ENCODE results near the gene CLDN3. TPM values are rescaled to one million over a fixed set of nuclear protein-coding genes. Genes with fewer than 3 reads are reported as not detected.

The CLDN3 gene
- total RNA-seq, 4 donors from 2014 or later: 4.6 to 19.4 (median 12.0) TPM

DNA sequence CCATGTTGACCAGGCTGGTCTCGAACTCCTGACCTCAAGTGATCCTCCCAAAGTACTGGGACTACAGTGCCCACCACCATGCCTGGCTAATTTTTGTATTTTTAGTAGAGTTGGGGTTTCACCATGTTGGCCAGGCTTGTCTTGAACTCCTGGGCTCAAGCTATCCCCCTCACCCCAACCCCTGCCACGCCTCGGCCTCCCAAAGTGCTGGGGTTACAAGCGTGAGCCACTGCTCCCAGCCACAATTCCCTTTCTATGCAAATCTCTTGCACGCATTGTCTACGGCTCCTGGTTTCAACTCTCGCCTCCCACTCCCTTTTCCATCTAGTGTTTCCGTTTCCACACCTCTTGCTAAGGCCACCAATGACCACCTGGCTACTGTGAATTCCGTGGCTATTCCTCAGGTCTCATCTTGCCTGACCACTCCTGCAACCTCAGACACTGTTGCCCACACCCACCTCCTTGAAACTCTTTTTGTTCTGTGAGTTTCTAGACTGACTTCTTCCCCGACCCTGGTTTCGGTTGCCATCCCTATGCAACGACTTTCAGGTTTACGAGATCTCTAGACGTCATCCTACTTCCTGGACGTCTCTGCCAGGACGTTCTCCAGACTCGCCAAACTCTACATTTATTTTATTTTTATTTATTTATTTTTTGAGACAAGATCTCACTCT, 3.4 kb downstream of the CLDN3 start:
- no peaks in the 10 kb centered on the region for H3K36me3 ChIP-seq
- no peaks in the 10 kb centered on the region for H3K9me3 ChIP-seq
- H3K27ac ChIP-seq: no peak overlapping the region
- no peak overlapping the region for H3K4me3 ChIP-seq
- WGBS: 77% methylated on average over 17 of the region's 17 CpGs
- H3K27me3 ChIP-seq: peaks cover 47% of the 10 kb centered on the region
- no peak for DNase-seq (ENCODE audit: low spot score in 2 of 2)
- H3K4me1 ChIP-seq: peaks cover 21% of the 10 kb centered on the region
- TF ChIP-seq EP300 (IDR thresholded peaks at IDR 0.05) (no peak), POLR2A (IDR thresholded peaks at IDR 0.05) (no peak), POLR2AphosphoS5 (IDR thresholded peaks at IDR 0.05) (no peak)
- TF ChIP-seq, protein P1, sequence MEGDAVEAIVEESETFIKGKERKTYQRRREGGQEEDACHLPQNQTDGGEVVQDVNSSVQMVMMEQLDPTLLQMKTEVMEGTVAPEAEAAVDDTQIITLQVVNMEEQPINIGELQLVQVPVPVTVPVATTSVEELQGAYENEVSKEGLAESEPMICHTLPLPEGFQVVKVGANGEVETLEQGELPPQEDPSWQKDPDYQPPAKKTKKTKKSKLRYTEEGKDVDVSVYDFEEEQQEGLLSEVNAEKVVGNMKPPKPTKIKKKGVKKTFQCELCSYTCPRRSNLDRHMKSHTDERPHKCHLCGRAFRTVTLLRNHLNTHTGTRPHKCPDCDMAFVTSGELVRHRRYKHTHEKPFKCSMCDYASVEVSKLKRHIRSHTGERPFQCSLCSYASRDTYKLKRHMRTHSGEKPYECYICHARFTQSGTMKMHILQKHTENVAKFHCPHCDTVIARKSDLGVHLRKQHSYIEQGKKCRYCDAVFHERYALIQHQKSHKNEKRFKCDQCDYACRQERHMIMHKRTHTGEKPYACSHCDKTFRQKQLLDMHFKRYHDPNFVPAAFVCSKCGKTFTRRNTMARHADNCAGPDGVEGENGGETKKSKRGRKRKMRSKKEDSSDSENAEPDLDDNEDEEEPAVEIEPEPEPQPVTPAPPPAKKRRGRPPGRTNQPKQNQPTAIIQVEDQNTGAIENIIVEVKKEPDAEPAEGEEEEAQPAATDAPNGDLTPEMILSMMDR (IDR thresholded peaks at IDR 0.05): no peak

DNA sequence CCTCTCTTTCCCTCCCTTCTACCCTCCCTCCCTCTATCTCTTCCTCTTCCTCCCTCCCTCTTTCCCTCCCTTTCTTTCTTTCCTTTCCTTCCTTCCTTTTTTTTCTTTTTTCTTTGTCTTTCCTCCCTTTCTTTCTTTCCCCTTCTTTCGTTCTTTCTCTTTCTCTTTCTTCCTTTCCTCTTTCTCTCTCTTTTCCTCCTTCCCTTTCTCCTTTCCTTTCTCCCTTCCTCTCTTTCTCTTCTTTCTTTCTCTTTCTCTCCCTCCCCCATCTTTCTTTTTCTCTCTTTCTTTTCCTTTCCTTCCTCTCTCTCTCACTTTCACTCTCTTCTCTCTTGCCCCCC, 7.4 kb downstream of the CLDN3 start:
- Histone ChIP-seq H3K9me3 (no peaks in the 10 kb centered on the region), H3K27ac (no peak overlapping the region), H3K4me3 (no peak overlapping the region), H3K4me1 (no peaks in the 10 kb centered on the region), H3K36me3 (no peaks in the 10 kb centered on the region), H3K27me3 (peaks cover 6% of the 10 kb centered on the region)
- no peak for DNase-seq (ENCODE audit: low spot score in 2 of 2)
- WGBS: 76% methylated on average over 1 of the region's 1 CpG
- TF ChIP-seq POLR2A (IDR thresholded peaks at IDR 0.05) (no peak), POLR2AphosphoS5 (IDR thresholded peaks at IDR 0.05) (no peak), EP300 (IDR thresholded peaks at IDR 0.05) (no peak)
- TF ChIP-seq, protein P1 (IDR thresholded peaks at IDR 0.05): no peak

DNA sequence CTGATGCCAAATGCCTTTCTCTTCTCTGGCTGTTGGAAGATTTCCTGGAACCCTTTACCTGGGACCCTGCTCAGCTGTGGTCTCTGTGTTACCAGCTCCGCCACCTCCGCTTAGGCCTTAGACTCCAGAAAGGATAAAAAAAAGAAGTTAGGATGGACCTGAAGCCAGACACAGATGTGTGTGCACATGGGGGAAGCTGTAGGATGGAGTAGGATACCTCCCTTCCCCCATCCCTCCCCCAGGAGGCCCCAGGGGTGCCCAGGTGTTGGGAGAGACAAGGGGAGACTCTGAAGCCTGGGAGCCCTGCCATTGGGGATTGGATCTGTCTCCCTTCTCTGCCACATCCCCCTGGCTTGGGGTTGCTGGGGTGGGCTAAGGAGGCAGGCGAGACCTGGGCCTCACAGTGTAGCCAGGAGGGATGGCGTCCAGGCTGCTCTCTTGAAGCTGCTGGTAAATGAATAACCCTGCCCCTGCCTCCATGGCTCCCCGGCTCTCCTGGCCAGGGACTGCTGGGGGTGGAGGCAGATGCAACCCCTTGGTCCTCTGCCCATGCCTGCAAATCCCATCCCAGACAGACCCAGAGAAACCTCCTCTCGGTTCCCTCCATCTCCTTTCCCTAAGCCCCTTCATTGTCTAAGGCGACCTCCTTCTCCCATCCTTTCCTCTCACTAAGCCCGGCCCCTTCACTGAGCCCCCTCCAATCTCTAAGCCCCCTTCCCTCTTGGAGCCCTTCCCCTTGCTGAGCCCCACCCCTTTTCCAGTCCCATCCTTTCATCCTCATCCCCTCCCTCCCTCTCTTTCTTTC, 8.0 kb downstream of the CLDN3 start:
- no peak for DNase-seq (ENCODE audit: low spot score in 2 of 2)
- no peak overlapping the region for H3K27ac ChIP-seq
- H3K27me3 ChIP-seq: peaks cover under 1% of the 10 kb centered on the region
- no peak overlapping the region for H3K4me3 ChIP-seq
- TF ChIP-seq POLR2AphosphoS5 (IDR thresholded peaks at IDR 0.05): no peak
- no peak for TF ChIP-seq EP300 (IDR thresholded peaks at IDR 0.05)
- TF ChIP-seq, protein P1 (IDR thresholded peaks at IDR 0.05): no peak
- WGBS: 64% methylated on average over 8 of the region's 8 CpGs
- H3K9me3 ChIP-seq: no peaks in the 10 kb centered on the region
- no peaks in the 10 kb centered on the region for H3K36me3 ChIP-seq
- H3K4me1 ChIP-seq: no peaks in the 10 kb centered on the region

DNA sequence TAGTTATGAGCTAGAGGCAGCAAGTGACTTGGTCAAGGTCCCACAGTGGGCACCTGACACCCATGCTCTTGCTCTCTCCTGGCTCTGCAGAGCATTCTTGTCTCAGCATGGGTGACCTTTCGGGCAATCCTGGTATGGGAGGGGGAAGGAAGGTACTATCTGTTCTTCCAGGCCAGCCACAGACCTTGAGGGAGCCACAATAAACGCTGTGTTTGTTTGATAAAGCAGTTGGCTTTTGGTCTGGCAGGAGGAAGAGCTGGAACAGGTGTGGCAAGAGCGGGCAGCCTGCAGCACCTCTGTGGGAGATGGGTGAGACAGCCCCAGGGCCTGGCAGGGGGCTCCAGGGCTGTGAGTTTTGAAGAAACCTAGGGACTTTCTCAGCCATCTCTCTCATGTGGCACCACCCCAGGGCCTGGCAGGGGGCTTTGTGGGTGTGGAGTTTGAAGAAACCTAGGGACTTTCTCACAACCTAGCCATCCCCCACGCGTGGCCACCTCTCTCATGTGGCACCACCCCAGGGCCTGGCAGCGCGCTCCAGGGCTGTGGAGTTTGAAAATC, 11.4 kb downstream of the CLDN3 start:
- Histone ChIP-seq H3K4me3 (no peak overlapping the region), H3K27ac (no peak overlapping the region), H3K9me3 (no peaks in the 10 kb centered on the region), H3K36me3 (no peaks in the 10 kb centered on the region), H3K27me3 (no peaks in the 10 kb centered on the region), H3K4me1 (no peaks in the 10 kb centered on the region)
- TF ChIP-seq POLR2AphosphoS5 (IDR thresholded peaks at IDR 0.05): no peak
- no peak for TF ChIP-seq POLR2A (IDR thresholded peaks at IDR 0.05)
- TF ChIP-seq, protein P1 (IDR thresholded peaks at IDR 0.05): no peak
- no peak for TF ChIP-seq EP300 (IDR thresholded peaks at IDR 0.05)
- WGBS: 79% methylated on average over 3 of the region's 7 CpGs
- no peak for DNase-seq (ENCODE audit: low spot score in 2 of 2)

Measured in suprapubic skin (tissue), 4 donors.